Inferior parietal cortex (tissue), 1 donor: Measurements from ENCODE around the gene XIST.
"Not testable (repeated sequence)": the region's sequence is repeated elsewhere in the genome, so short reads cannot be mapped to it uniquely, and the experiment has no call there.

Source experiments
- DNase-seq: peaks from one replicate; pipeline ENCODE4 v3.0.0-alpha.2; 2016; ENCODE audit errors: extremely low spot score

XIST gene

DNA sequence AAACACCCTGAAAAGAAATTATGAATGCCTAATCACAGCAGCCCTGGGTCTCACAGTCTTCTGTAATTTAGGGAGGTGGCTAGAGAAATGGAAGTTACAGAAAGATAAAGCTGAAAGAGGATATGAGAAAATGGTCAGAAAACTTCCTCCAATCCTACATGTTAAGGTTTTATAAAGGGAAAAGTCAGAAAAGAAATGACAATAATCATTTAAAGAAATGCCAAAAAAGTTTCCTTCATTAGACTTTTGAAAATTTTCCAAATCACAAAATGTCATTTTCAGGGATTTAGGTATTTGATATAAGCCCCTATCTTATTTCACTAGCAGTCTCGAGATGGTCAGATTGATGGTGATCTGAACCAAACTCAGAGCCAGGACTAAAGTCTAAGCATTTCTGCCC is 13.4 kb downstream of the XIST start:
- DNase-seq = no peak

DNA sequence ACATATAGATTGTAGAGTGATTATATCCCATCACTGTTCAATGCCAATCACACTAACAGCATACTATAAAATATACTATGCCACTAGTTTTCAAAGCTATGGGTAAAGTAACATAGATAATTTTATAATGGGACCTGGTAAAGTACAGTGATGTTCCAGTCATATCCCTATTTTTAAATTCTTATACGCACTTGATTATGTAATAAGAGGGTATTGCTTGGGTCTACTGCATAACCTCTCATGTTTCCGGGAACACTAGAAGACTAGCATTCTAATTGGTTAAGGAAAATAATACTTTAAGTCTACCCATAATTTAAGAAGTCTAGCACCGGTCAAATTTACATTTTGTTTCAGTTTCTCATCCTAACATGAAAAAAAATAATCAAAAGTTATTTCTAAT is 14.4 kb downstream of the XIST start:
- DNase-seq = no peak

DNA sequence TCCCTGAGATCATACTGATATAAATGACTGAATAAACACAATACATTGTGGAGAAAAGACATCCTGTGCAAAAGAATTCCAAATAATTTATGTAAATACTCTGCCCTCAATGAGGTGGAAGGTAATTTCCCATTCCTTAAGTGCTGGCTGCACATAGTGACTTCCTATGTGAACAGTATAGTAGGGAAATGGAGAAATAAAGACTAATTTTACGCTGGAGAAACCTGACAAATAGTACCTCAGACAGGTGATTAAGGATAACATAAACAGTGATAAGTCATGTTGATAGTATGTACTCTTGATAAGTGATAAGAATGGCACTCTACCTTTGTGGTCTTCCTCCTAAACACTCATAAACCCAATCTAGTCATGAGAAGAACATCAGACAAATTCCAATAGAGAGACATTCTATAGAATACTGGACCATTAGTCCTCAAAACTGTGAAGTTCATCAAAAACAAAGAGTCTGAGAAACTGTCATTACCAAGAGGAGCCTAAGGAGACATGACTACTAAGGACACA is 15.5 kb downstream of the XIST start:
- no peak for DNase-seq

DNA sequence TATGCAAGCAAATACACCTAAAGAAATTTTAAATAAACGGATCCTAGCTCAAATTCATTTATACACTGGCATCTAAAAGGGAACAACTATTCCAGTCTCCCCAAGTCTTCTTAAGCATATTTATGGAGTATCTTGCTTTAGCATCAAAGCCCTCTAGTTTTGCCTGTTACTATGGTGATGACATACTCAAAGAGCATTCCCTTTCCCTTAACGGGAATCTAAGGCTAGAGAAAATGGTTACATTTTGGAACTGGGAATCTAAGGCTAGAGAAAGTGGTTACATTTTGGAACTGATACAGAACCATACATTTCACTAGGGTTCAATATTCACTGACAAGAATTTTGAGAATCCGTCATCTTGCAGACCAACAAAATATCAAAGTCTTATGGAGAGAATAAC is 18.3 kb downstream of the XIST start:
- no peak for DNase-seq

DNA sequence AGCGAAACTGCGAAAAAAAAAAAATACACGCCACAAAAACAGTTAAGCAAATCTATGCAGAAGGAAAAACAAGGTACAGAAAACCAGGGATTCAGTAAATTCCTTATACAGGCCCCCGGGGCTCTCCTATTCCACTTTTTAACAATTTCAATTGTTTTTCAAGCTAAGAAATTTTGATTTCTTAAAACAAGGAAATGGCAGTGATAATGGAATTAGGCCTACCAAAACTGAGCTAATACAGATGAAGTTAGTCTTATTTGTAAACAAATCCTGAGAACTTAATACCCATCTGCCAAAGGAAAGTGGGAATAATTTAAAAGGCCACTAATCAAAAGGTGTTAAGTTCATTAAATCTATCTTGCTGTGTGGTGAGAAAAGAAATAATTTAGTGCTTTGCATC is 20.2 kb downstream of the XIST start:
- DNase-seq = no peak

DNA sequence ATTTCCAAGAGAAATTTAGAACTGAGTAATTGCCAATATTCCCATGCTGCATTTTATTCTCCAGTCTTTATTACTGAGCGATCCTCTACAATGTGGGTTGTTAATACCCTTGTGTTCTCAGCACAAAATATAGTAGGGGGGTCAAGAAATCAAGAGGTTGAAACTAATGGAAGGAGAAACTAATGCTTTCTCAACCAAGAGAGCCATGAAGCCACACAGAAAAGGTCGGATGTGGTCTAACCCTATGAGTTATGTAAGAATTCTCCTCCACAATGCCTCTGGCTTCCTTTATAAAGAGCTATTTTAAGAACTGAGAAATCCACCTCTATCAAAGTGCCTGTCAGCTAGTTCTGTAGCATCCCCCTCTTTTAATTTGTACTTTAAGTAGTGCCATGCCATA is 21.0 kb downstream of the XIST start:
- DNase-seq = no peak

DNA sequence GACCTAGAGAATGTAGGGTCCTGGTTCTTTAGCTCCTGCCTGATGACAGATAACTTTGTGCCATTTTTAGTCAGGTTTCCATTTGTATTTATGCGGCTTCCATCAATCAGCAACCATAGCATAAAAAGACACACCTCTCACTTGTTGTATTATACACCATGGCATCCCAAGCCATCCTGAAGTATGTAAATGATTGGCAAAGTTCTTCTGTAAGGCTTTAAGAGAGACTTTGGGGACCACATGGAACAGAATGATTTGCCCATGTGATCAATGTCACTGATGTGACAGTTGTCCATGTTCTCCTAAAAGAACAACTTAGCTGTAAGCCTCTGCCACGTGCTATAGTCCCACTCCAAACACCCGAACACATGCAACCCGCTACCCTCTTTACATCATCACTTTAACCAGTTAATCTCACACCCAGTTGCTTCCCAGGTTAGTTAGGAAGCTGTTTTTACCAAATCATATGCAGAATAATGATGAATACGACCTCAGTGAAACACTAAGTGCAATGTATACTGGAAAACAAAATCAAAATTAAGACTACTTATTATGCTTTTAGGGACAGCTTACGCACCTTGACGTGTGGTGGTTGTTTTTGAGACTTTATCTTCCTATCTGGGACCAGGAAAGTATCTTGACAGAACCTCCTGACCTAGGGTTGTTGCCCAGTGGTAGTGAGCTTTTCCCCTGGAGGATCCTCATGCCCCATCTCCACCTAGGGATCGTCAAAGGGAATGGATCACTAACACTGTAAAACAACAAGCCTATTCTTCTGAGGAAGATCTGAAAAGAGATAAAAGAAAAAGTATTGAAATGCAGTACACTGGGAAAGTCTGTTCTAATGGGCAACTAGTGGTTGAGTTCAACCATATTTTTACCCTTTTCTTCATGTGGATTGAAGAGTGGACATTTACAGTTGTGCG is 21.8 kb downstream of the XIST start:
- DNase-seq = no peak

DNA sequence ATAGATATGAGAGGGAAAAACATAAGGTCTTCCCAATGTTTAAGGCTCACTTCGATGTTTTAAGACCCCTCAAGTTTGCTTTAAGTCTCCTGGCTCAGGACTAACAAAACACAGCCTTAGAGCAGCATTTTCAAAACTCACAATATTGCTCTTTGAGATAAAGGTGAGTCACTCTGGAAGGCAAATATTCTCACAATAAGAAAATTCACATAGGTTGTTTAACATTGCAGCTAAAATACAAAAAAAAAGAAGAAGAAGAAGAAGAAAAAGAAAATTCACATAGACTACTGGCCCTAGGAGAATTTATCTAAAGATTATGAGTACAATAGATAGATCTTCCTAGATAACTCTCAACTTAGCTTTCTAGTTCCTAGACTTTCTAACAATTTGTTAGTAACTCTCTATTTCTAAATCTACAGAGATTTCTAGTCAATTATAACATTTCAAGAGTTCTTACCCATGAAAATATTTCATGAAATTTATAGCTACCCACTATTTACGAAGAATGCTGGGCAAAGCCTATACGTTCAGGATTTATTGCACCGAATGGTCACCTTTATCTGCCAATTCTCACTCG is 22.5 kb downstream of the XIST start:
- DNase-seq = no peak

DNA sequence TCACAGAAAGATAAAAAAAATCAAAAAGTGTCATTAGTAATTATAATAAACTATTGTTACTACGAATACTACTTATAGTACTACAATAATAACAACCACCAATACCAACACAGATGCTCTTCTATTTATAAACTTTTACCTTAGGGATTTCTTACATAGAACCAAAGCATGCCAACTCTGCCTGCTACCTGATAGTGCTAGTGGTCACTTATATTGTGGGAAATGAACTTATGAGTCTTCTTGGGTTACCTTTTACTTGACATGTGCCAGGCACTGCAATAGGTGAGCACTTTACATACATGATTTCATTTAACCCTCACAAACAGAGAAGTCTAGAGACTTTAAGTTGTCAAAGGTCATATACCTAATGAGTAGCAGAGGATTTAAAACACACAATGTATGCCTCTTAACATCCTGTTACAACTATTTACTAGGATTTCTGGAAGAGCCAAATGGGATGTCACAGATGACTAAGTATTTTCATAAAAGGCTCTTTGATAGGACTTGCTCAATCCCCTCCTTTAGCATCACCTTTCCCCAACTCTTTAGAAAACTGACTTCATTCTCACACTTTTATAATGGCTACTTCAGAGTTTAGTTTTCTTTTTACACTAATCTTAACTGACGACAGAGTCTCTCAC is 24.3 kb downstream of the XIST start:
- no peak for DNase-seq

DNA sequence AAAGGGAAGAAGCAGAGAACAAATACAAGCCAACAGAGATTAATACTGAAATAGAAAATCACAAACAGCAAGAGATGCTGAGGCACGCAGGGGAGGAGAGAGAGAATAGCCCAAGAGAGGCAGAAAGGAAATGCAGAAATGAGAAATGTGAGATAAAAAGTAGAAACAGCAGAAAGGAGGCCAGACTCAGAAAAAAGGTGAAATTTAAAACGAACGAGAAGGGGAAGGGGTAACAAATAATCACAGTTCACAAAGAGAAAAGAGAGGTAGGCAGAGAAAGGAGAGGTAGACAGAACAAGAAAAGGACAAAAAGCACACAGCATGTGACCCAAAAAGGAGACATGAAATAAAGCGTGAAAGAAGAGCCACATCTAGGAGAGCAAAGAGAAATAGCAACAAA is 25.1 kb downstream of the XIST start:
- no peak for DNase-seq

DNA sequence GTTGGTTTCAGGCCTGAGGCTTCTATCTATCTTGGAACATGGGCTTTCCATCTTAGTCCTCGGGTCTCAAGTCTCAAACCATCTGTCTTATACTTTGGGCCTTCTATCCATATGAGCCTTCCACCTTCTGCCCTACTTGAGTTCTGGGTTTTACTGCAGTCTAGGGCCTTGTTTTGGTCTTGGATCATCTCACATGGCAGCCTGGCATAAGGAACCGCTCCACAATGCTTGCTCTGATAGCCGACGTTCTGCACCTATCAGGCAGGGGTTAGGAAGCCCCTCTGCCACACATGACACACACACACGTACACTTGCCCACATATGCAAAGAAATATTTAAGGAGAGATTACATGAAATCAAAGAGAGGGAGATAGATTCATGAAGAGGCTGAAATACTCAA is 25.5 kb downstream of the XIST start:
- DNase-seq = no peak

DNA sequence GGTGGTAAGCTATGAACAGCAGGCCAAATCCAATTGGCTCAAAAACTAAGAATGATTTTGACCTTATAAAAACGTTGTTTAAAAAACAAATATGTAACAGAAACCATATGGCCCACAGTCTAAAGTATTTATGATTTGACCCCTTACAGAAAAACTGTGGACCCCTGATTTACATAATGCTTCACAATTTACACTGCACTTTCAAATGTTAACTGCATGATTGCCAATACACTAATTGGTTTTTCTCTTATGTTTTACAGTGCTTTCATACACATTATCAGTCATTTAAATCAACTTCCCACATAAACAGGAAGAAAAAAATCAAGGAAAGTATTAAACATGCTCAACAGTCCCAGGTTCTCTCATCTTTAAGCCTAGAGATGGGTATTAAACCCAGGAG is 26.9 kb downstream of the XIST start:
- DNase-seq = no peak

DNA sequence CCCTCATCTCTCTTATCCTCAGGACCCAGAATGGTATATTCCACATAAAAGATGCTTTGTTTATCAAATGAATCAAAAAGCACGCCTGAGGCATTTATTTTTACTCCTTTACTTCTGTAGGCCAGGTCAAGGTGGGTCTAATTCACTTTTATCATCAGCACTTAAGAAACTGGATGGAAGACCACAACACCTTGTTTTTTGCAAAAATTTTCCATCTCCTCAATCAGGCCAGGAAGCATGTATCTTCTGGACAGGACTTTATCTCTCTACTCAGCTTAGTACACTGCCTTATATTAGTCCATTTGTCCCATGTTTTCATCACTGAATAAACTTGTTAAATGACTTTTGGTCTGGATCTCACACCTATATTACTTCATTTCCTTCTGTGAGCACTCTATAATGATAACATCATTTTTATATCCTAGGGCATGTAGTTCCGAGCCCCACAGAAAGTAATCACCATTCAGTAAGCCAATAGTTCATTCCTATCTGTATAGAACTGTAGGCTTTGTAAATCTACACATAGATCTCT is 29.0 kb downstream of the XIST start:
- no peak for DNase-seq

DNA sequence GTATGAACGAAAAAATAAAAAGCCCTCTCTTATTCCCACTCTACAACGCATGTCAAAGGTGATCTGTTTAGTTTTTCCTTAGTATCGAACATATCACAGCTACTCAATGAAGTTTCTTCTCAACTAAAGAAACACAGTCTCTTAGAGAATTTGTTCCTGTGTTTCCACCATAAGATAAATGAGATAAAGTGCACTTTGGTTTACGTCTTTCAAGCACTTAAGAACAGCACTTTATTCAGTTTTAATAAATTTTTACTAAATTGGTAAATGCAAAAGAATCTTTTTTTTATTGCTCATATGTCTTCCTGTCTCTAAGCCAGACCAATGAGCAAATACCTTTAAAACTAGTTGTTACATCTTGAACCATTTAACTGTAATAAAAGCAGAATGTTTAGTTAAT is 29.7 kb downstream of the XIST start:
- DNase-seq = no peak

DNA sequence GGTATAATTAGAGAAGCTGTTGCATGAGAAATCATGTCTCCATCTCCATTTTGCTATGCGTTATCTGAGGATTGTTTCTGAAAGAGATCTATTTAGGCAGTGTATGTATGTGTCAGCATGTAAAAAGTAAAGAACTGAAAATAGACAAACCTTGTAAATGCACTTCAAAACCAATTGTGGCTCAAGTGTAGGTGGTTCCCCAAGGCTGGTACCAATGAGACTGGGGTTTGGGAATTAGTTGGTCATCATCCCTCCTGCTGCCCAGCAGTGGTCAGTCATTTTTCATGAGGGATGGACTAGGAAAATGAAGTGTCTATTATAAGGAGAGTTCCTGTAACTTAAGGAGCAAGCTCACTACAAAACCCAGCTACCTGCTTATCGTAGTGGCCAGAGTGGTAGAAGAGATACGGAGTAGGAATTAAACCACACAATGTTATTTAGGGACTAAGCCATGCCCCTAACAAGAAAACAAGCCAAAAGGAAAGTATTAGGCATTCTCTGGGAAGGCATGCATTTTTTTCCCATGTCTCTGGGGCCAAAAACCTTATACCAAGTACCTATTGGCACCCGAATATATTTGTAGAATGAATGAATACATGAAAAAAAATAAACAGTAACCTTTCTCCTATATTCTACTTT is 30.5 kb downstream of the XIST start:
- DNase-seq = no peak

DNA sequence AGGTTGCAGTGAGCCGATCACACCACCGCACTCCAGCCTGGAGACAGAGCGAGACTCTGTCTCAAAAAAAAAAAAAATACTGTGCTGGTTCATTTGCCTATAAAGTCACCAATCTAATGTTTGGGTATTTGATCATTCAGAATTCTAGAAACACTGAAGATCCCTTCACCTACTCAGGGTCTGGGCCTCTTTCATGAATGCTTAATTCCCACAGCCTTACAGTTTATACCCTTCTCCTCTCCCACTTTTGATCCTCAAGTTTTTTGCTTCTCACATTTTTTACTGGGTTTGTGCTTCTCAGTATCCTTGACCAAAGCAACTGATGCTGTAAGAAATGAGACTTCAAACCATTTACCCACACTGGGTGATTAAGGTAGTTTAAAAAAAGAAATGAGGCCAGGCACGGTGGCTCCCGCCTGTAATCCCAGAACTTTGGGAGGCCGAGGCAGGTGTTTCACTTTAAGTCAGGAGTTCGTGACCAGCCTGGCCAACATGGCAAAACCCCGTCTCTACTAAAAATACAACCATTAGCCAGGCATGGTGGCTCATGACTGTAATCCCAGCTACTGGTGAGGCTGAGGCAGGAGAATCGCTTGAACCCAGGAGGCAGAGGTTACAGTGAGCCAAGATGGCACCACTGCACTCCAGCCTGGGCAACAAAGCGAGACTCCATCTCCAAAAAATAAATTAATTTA is 32.5 kb downstream of the XIST start:
- DNase-seq = not testable (repeated sequence)

DNA sequence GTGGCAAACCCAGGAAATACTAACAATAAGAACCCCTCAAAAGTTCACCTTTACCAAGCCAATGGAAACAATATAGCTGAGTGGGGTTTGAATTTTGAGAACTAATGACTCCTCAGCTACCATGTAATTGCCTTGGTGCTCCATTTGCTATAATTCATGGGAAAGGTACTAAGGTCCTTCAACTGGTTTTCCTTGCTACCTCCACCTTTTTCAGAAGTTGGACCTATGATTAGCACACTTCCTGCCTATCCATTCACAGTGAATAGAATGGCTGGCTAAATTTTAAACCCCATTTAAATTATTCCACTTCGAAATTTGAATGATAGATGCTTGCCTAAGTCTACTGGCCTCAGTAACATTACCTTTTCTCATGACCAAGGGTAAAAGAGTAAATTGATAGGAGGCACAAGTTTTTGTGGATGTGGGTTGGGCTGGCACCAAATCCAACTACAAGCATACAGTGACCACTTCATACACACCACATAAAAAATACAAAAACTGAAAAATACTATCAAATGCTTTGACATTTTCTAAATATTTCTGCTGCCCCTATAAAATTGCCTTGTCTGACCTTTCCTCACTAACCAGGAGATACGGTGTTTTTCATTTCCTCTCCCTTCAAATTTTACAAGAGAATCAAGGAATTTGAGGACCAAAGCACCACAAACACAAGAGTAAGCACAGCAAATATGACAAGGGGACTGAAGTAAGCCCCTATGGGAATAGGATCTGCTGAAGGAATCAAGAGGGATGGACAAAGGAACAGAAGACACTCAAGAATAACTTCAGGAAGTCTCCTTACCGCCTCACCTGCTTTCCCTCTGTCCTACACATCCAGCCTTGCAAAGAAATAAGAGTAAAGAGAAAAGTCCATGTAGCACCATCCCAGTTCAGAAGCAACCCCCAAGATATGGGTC is 34.1 kb downstream of the XIST start:
- DNase-seq = no peak

DNA sequence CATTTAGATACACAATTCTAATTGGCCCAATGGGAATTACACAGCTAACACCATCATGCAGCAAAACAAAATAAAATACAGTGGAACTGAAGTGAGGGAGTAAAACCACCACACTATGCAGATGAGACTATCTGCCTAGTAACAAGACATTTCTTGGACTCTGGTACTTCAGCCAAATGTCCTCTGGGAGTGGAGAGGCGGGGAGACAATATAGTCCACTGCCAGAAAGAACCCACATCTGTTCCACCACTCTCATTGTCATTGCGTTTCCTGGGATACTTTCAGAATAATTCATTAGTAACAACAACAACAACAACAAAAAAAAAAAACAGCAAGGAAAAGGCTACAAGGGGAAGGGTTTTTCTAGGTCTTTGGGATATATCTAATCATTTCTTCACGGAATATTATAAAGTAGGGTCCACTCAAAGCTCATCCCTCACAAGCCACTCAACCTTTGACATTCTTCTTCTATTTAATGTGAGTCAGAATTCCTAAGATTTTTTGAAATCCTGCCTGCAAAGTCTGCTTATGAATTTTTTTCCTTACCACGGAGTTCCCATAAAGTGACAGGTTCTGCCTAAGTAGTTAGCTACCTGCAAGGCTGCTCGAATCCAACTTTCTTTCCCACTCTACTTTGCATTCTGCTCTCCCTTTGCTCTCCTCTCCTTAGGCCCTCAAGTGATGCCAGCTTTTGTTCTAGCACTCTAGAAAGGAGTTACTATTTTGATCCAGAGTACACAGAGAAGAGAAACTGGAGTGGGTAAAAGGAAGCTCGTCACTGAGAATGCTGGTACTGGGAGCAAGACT is 34.9 kb downstream of the XIST start:
- no peak for DNase-seq

DNA sequence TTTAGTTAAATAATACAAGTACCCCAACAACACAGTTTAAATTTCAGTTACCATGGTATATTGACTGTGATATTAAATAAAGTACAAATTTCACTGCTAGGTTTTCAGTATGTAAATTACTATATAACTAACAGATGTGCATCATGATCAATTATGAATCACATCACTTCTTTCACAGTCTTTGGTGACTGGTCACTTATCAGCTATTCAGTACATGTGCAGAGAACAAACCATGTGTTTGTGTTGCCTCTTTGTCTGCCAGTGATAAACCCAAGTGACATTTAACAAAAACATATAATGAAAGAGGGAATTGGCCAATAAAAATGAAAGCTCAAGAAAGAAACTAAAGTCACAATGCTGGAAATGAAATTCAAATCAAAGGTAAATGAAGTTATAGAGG is 40.3 kb downstream of the XIST start:
- no peak for DNase-seq
